PC-9 (cell line): ENCODE measurements around the gene TRANK1.

ENCODE experiments used
- CTCF ChIP-seq: fragments of 200-600 bp; sonication (generic); conservative IDR thresholded peaks from 2 replicates; pipeline ENCODE4 v1.6.1; 2017; ENCODE audit warnings: mixed run types, antibody characterized with exemption, mild to moderate bottlenecking, moderate library complexity
- EZH2 ChIP-seq: fragments of 200-600 bp; sonication (generic); IDR thresholded peaks from 2 replicates; pipeline ENCODE4 v1.8.0; 2017; ENCODE audit warnings: antibody characterized with exemption, low read depth

DNA sequence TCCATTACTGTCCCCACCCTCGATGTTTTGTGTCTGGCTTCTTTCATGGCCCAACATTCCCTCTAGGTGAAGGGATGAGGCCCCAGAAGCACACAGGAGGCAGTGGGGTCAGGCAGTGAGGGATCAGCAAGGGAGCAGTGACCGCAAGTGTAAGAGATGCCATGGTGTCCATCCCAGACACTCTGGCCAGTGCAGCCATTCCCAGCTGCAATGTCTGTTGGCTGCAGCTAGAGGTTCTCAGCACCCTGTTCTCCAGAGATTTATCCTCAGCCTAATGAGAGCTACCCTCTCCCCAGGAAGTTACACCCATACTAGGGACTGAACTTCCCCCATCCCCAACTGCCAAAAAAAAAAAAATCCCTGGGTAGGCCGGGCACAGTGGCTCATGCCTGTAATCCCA is 40.2 kb downstream of the TRANK1 start:
- TF ChIP-seq CTCF (no peak), EZH2 (no peak)
